ENCODE results near the gene THEM5.

DNA sequence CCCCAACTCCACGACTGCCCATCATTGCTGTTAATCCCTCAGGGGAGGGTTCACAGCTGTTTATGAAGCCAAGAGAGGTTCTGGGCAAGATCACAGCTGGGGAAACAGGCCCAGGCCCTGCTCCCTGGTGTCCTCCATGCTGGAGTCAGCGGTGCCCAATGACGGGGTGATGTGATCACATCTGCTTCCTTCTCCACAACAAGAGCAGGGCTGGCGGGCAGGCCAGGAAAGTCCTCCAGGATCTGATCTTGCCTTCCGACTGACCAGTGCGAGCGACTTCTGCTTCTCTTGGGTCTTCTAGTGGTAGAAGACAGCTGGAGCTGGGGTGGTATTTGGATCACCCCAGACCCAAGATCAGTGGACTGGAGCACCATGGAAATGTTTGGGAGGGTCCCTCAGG, 47.3 kb downstream of the THEM5 start:
- TF ChIP-seq MYC (IDR thresholded peaks at IDR 0.05; ENCODE audit: low read depth, low read length) (no peak), CTCF (IDR thresholded peaks at IDR 0.05; ENCODE audit: low read depth, low read length) (no peak), MAX (IDR thresholded peaks at IDR 0.05; ENCODE audit: low read depth, low read length) (no peak)
